ENCODE data around the gene GDPD5. TPM values are rescaled to one million over a fixed set of nuclear protein-coding genes. Genes with fewer than 3 reads are reported as not detected.

GDPD5 gene
- total and polyA plus RNA-seq, 2 donors = 8.7 to 17.9 TPM

DNA sequence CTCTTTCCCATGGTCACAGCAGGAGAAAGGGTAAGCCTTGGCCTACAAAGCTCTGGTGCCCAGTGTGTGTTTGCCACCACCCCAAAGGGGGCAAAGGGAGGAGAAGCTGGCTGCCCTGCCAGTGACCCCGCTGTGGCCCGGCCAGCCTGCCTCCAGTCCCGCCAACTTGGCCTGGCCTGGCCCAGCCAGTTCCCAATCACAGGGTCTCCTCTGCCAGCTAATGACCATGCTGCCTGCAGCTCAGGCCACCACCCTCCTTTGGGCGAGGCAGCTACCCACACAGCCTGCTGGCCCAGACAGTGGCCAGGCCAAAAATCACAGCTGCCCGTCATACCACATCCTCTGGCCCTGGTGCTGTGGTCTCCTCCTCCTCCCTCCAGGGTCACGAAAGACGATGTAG, 5.1 kb downstream of the GDPD5 start:
- Histone ChIP-seq H3K4me3 (ENCODE audit: low read depth, low read length) (no peak overlapping the region), H3K27ac (ENCODE audit: low read depth) (no peak overlapping the region), H3K4me1 (ENCODE audit: insufficient read depth) (no peaks in the 10 kb centered on the region), H3K36me3 (ENCODE audit: insufficient read depth) (no peaks in the 10 kb centered on the region)
- 84% methylated on average over 7 of the region's 7 CpGs for WGBS
- DNase-seq (ENCODE audit: extremely low spot score) = no peak

DNA sequence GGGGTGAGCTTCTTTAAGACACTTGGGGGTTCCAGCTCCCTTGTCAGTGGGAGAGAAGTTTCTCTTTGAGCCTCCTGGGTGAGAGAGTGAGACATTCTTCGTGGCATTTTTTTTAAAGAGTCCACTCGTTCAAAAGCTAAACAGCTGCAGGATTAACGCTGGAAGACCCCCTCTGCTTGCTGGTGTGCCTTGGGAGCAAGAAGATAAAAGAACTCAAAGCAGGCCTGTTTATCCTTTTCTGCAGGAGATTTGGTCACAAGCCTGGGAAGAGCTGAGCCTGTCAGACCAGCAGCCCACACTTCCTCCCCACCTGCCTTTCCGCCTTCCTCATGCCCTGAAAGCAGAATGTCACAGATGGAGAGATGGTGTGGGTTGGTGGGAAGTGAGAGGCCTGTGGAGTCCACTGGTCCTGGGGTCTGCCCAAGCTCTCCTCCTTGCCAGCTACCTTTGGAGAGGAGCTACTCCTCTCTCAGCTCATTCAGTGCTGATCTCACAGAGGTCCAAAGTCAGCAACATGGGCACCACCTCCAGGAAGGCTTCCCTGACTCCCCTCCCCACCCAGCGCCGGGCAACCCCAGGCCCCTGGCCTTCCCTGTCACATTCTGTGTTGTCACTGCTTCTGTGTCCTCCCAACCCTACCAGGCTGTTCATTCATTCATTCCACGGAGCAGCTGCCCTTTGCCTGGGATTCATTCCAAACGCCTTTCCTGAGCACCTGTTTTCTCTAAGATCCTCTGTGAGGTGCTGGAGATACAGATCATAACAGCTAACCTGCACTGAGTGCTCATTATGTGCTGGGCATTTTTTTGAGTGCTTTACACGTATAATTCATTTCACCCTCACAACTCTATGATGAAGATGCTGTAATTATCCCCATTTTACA, 6.7 kb downstream of the GDPD5 start:
- Histone ChIP-seq H3K36me3 (ENCODE audit: insufficient read depth) (no peaks in the 10 kb centered on the region), H3K4me1 (ENCODE audit: insufficient read depth) (no peaks in the 10 kb centered on the region), H3K27ac (ENCODE audit: low read depth) (no peak overlapping the region), H3K4me3 (ENCODE audit: low read depth, low read length) (no peak overlapping the region)
- 76% methylated on average over 9 of the region's 9 CpGs for WGBS
- no peak for DNase-seq (ENCODE audit: extremely low spot score)

GRCh38 chr11:75518204-75518549, 7.6 kb downstream of the GDPD5 start:
- no peak for DNase-seq (ENCODE audit: extremely low spot score)
- Histone ChIP-seq H3K36me3 (ENCODE audit: insufficient read depth) (no peaks in the 10 kb centered on the region), H3K27ac (ENCODE audit: low read depth) (no peak overlapping the region), H3K4me1 (ENCODE audit: insufficient read depth) (no peaks in the 10 kb centered on the region), H3K4me3 (ENCODE audit: low read depth, low read length) (no peak overlapping the region)
- WGBS = 91% methylated on average over 3 of the region's 3 CpGs

DNA sequence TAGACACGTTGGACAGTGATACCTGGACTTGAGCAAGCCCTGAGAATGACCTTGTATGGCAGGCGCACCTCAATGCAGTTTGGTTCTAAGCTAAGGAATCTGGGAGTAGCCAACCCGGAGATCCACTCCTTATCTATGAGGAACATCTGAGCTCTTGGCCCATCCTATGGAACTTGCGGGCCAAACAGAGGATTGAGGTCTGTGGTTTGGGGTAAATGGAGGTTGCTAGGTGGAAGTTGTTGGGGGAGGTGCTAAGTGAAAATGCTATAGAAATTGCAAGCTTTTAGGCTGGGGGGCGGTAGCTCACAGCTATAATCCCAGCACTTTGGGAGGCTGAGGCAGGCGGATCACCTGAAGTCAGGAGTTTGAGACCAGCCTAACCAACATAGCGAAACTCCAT, 8.9 kb downstream of the GDPD5 start:
- H3K27ac ChIP-seq (ENCODE audit: low read depth) = no peak overlapping the region
- H3K4me1 ChIP-seq (ENCODE audit: insufficient read depth) = no peaks in the 10 kb centered on the region
- DNase-seq (ENCODE audit: extremely low spot score) = no peak
- no peaks in the 10 kb centered on the region for H3K36me3 ChIP-seq (ENCODE audit: insufficient read depth)
- WGBS = 93% methylated on average over 7 of the region's 7 CpGs
- no peak overlapping the region for H3K4me3 ChIP-seq (ENCODE audit: low read depth, low read length)

DNA sequence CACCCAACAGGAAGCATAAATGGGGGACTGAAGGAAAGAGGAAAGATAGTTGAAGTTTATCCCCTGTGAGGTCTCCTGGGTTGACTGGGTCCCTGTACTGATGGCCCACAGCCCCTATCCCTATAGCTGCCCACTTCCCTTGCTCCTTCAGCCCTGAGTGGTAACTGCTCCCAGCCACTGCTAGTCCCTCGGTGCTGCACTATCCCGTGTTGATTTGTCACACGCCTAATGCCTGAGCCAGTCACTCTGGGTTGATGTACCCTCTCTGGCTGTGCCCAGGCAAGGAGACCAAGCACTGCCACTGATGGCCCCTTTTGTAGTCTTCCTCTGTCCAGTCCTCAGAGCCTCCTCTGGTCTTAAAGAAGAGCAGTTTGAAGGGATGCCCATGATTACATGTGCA, 9.6 kb downstream of the GDPD5 start:
- H3K4me3 ChIP-seq (ENCODE audit: low read depth, low read length) = no peak overlapping the region
- H3K36me3 ChIP-seq (ENCODE audit: insufficient read depth) = no peaks in the 10 kb centered on the region
- H3K4me1 ChIP-seq (ENCODE audit: insufficient read depth) = no peaks in the 10 kb centered on the region
- H3K27ac ChIP-seq (ENCODE audit: low read depth) = no peak overlapping the region
- 97% methylated on average over 3 of the region's 3 CpGs for WGBS
- no peak for DNase-seq (ENCODE audit: extremely low spot score)

GRCh38 chr11:75514596-75514995, 11.1 kb downstream of the GDPD5 start:
- no peak overlapping the region for H3K4me3 ChIP-seq (ENCODE audit: low read depth, low read length)
- H3K27ac ChIP-seq (ENCODE audit: low read depth) = no peak overlapping the region
- H3K36me3 ChIP-seq (ENCODE audit: insufficient read depth) = no peaks in the 10 kb centered on the region
- H3K4me1 ChIP-seq (ENCODE audit: insufficient read depth) = no peaks in the 10 kb centered on the region
- DNase-seq (ENCODE audit: extremely low spot score) = no peak

- Histone ChIP-seq H3K27ac (ENCODE audit: low read depth) (no peak overlapping the region), H3K4me1 (ENCODE audit: insufficient read depth) (no peaks in the 10 kb centered on the region), H3K36me3 (ENCODE audit: insufficient read depth) (no peaks in the 10 kb centered on the region), H3K4me3 (ENCODE audit: low read depth, low read length) (no peak overlapping the region)
- no peak for DNase-seq (ENCODE audit: extremely low spot score)
- 72% methylated on average over 5 of the region's 5 CpGs for WGBS
These were observed 12.5 kb downstream of the GDPD5 start for GRCh38 chr11:75513250-75513649.

- DNase-seq (ENCODE audit: extremely low spot score) = no peak
- no peaks in the 10 kb centered on the region for H3K36me3 ChIP-seq (ENCODE audit: insufficient read depth)
- no peak overlapping the region for H3K4me3 ChIP-seq (ENCODE audit: low read depth, low read length)
- no peaks in the 10 kb centered on the region for H3K4me1 ChIP-seq (ENCODE audit: insufficient read depth)
- H3K27ac ChIP-seq (ENCODE audit: low read depth) = no peak overlapping the region
- WGBS = 62% methylated on average over 5 of the region's 5 CpGs
These were observed 15.1 kb downstream of the GDPD5 start for GRCh38 chr11:75510723-75511019.

DNA sequence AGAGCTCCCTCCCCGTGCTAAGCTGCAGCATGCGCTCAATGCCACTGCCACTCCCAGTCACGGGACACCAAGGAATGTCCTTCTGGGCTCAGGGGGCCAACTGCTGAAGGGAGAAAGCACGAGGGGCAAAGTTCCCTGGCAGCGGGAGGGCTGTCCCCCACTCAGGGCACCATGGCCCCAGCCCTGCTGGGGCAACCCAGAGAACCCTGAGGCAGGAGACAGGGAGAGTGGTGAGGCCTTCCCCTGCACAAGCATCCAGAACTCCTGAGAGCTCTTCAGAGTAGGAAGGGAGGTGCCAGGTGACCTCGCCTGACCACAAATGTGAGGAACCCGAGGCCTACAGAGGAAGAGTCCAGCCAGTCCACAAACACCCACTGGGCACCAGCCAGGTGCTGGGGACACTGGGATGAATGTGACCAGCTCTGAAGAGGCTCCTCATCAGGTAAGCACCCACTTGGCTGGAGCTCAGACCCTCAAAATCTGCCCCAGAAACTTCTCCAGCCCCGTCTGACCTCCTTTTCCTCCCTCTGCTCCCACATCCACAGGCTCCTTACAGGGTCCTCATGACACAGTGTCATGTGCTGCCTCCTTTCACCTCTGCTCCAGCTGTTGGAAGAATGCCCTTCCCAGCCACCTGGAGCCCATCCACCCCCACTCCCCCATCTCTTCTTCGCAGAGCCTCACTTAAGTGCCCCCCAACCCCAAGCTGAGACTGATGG, 15.6 kb downstream of the GDPD5 start:
- Histone ChIP-seq H3K36me3 (ENCODE audit: insufficient read depth) (no peaks in the 10 kb centered on the region), H3K4me3 (ENCODE audit: low read depth, low read length) (no peak overlapping the region), H3K27ac (ENCODE audit: low read depth) (no peak overlapping the region), H3K4me1 (ENCODE audit: insufficient read depth) (no peaks in the 10 kb centered on the region)
- WGBS = 79% methylated on average over 9 of the region's 9 CpGs
- DNase-seq (ENCODE audit: extremely low spot score) = no peak

GRCh38 chr11:75509020-75509720, 16.6 kb downstream of the GDPD5 start:
- H3K36me3 ChIP-seq (ENCODE audit: insufficient read depth) = no peaks in the 10 kb centered on the region
- 66% methylated on average over 5 of the region's 5 CpGs for WGBS
- no peak overlapping the region for H3K4me3 ChIP-seq (ENCODE audit: low read depth, low read length)
- H3K4me1 ChIP-seq (ENCODE audit: insufficient read depth) = no peaks in the 10 kb centered on the region
- no peak overlapping the region for H3K27ac ChIP-seq (ENCODE audit: low read depth)
- DNase-seq (ENCODE audit: extremely low spot score) = no peak

DNA sequence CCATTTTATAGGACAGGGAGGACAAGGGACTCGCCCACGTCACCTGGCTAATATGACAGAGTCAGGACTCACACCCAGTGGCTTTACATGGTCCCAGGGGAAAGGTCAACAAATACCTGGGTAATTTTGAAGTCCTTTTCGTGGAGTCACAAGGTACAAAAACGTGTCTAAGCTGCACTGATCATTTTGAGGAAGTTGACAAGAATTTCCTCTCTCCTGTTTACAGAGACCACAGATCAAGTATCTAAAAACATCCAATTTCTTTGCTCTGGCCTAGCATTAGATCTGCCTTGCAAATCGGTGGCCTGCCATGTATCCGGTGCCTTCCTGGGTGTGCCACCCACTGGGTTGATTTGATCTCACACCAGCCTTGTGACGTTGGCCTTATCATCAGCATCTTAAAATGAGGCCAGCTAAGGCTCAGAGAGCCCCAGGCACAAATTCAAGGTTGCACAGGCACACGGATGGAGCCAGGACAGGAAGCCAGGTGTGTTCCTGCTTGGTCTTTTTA, 17.6 kb downstream of the GDPD5 start:
- no peaks in the 10 kb centered on the region for H3K4me1 ChIP-seq (ENCODE audit: insufficient read depth)
- DNase-seq (ENCODE audit: extremely low spot score) = no peak
- no peak overlapping the region for H3K27ac ChIP-seq (ENCODE audit: low read depth)
- WGBS = 67% methylated on average over 8 of the region's 8 CpGs
- no peak overlapping the region for H3K4me3 ChIP-seq (ENCODE audit: low read depth, low read length)
- no peaks in the 10 kb centered on the region for H3K36me3 ChIP-seq (ENCODE audit: insufficient read depth)

- 96% methylated on average over 3 of the region's 3 CpGs for WGBS
- Histone ChIP-seq H3K4me1 (ENCODE audit: insufficient read depth) (no peaks in the 10 kb centered on the region), H3K36me3 (ENCODE audit: insufficient read depth) (no peaks in the 10 kb centered on the region), H3K4me3 (ENCODE audit: low read depth, low read length) (no peak overlapping the region), H3K27ac (ENCODE audit: low read depth) (no peak overlapping the region)
- no peak for DNase-seq (ENCODE audit: extremely low spot score)
These were observed 18.2 kb downstream of the GDPD5 start for GRCh38 chr11:75507571-75507970.

DNA sequence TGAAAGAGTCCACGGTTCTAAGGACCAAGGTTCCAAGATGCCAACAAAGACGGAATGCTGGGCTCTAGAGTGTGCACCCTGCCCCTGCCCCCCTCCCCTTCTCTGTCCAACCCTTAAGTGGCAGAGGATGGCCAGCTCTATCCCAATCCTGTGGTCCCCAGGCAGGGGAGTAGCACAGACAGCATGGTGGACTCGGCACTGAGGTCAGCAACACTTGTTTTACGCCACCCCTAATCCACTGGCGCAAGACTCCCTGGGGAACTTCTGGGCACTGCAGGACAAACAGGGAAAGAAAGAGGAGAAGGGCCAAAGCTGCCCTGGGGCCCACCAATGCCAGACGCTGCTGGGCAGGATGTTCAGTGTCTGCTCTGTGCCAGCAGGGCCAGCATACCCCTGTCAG, 18.9 kb downstream of the GDPD5 start:
- Histone ChIP-seq H3K27ac (ENCODE audit: low read depth) (no peak overlapping the region), H3K4me3 (ENCODE audit: low read depth, low read length) (no peak overlapping the region)

More for the DNA sequence above, 18.9 kb downstream of the GDPD5 start:
- H3K4me1 ChIP-seq (ENCODE audit: insufficient read depth) = no peaks in the 10 kb centered on the region
- no peaks in the 10 kb centered on the region for H3K36me3 ChIP-seq (ENCODE audit: insufficient read depth)
- 90% methylated on average over 6 of the region's 6 CpGs for WGBS
- no peak for DNase-seq (ENCODE audit: extremely low spot score)
